ENCODE data around the gene IQSEC2.

The IQSEC2 gene

GRCh38 chrX:53305219-53305995 is 24.0 kb upstream of the IQSEC2 start:
- DNase-seq (ENCODE audit: low read depth) = no peak

- no peak for DNase-seq (ENCODE audit: low read depth)
Observed at GRCh38 chrX:53303195-53303594, 21.8 kb upstream of the IQSEC2 start.

- DNase-seq (ENCODE audit: low read depth) = no peak
Observed at GRCh38 chrX:53300157-53300556, 18.8 kb upstream of the IQSEC2 start.

- DNase-seq (ENCODE audit: low read depth) = no peak
Observed at GRCh38 chrX:53294024-53294648, 12.8 kb upstream of the IQSEC2 start.

GRCh38 chrX:53291596-53291995 is 10.2 kb upstream of the IQSEC2 start:
- no peak for DNase-seq (ENCODE audit: low read depth)

GRCh38 chrX:53290441-53291041 is 9.2 kb upstream of the IQSEC2 start:
- DNase-seq (ENCODE audit: low read depth) = no peak

GRCh38 chrX:53288189-53288588 is 6.8 kb upstream of the IQSEC2 start:
- no peak for DNase-seq (ENCODE audit: low read depth)

GRCh38 chrX:53287493-53288138 is 6.2 kb upstream of the IQSEC2 start:
- peak; percentile 26 for DNase-seq (ENCODE audit: low read depth)

- no peak for DNase-seq (ENCODE audit: low read depth)
Observed at GRCh38 chrX:53286171-53286570, 4.8 kb upstream of the IQSEC2 start.

- DNase-seq (ENCODE audit: low read depth) = no peak
Observed at GRCh38 chrX:53285591-53285990, 4.2 kb upstream of the IQSEC2 start.

- DNase-seq (ENCODE audit: low read depth) = peak; percentile 21
Observed at GRCh38 chrX:53284684-53285447, 3.5 kb upstream of the IQSEC2 start.

GRCh38 chrX:53283567-53283966 is 2.2 kb upstream of the IQSEC2 start:
- no peak for DNase-seq (ENCODE audit: low read depth)

GRCh38 chrX:53283099-53283498 is 1.7 kb upstream of the IQSEC2 start:
- DNase-seq (ENCODE audit: low read depth) = no peak

- no peak for DNase-seq (ENCODE audit: low read depth)
Observed at GRCh38 chrX:53281963-53282695, 745 bp upstream of the IQSEC2 start.

- DNase-seq (ENCODE audit: low read depth) = no peak
Observed at GRCh38 chrX:53280331-53281320, 758 bp downstream of the IQSEC2 start.

- DNase-seq (ENCODE audit: low read depth) = no peak
Observed at GRCh38 chrX:53279296-53280237, 1.8 kb downstream of the IQSEC2 start.

- no peak for DNase-seq (ENCODE audit: low read depth)
Observed at GRCh38 chrX:53272808-53273337, 8.5 kb downstream of the IQSEC2 start.

- DNase-seq (ENCODE audit: low read depth) = no peak
Observed at GRCh38 chrX:53269536-53270107, 11.8 kb downstream of the IQSEC2 start.
